ENCODE measurements around the gene EPHB4.

Gene EPHB4

GRCh38 chr7:100824499-100825214 lies 2.7 kb downstream of the EPHB4 start:
- H3K4ac ChIP-seq (ENCODE audit: low read depth, low read length): peak overlapping the region; percentile 71
- H2BK12ac ChIP-seq (ENCODE audit: low read length): no peak overlapping the region
- H4K12ac ChIP-seq (ENCODE audit: low read depth, low read length): no peak overlapping the region
- peak overlapping the region; percentile 91 for H3K4me3 ChIP-seq (ENCODE audit: low read depth, low read length)
- H3K4me2 ChIP-seq (ENCODE audit: low read length): peak overlapping the region; percentile 63
- H3K14ac ChIP-seq (ENCODE audit: low read length): no peak overlapping the region
- no CpG with 5 or more reads among the region's 18 CpGs for WGBS (ENCODE audit: extremely low coverage, insufficient coverage, insufficient read length)
- H3K27me3 ChIP-seq (ENCODE audit: insufficient read depth, low read length): no peaks in the 10 kb centered on the region
- H4K8ac ChIP-seq (ENCODE audit: low read depth, low read length): no peak overlapping the region
- no peak overlapping the region for H2AFZ ChIP-seq (ENCODE audit: insufficient read depth, low read length, poor library complexity)
- peak overlapping the region; percentile 38 for H2AK5ac ChIP-seq (ENCODE audit: low read length)
- no peak overlapping the region for H3K23ac ChIP-seq (ENCODE audit: low read length)
- no peak overlapping the region for H3K27ac ChIP-seq (ENCODE audit: low read depth, low read length)
- peak overlapping the region; percentile 12 for H3K18ac ChIP-seq (ENCODE audit: low read length)
- no peak overlapping the region for H3K9ac ChIP-seq (ENCODE audit: low read length)
- H3K4me1 ChIP-seq (ENCODE audit: control insufficient read depth in 1 of 2, insufficient read depth in 2 of 2, low read length in 2 of 2): peaks cover 13 to 19% of the 10 kb centered on the region in 2 experiments
- DNase-seq: no peak
- H3K79me1 ChIP-seq (ENCODE audit: low read length): peaks cover 30% of the 10 kb centered on the region
- H3K79me2 ChIP-seq (ENCODE audit: control insufficient read depth, insufficient read depth, low read length, poor library complexity): peaks cover 29% of the 10 kb centered on the region
- peaks cover 46 to 48% of the 10 kb centered on the region in 2 experiments for H3K36me3 ChIP-seq (ENCODE audit: control insufficient read depth in 1 of 2, insufficient read depth in 2 of 2, low read length in 2 of 2)
- H2BK120ac ChIP-seq (ENCODE audit: insufficient read depth, low read length, poor library complexity): no peak overlapping the region
- H4K91ac ChIP-seq (ENCODE audit: low read depth, low read length): no peak overlapping the region
- H2BK5ac ChIP-seq (ENCODE audit: low read depth, low read length, poor library complexity): no peak overlapping the region
- H3K9me3 ChIP-seq (ENCODE audit: insufficient read depth, low read depth, low read length): no peaks in the 10 kb centered on the region

GRCh38 chr7:100823534-100823933 lies 3.8 kb downstream of the EPHB4 start:
- Histone ChIP-seq H2AK5ac (ENCODE audit: low read length) (no peak overlapping the region), H3K9ac (ENCODE audit: low read length) (no peak overlapping the region), H4K8ac (ENCODE audit: low read depth, low read length) (no peak overlapping the region), H3K27ac (ENCODE audit: low read depth, low read length) (no peak overlapping the region), H3K4me2 (ENCODE audit: low read length) (no peak overlapping the region), H2BK12ac (ENCODE audit: low read length) (no peak overlapping the region), H3K4me3 (ENCODE audit: low read depth, low read length) (no peak overlapping the region), H2BK120ac (ENCODE audit: insufficient read depth, low read length, poor library complexity) (no peak overlapping the region), H2BK5ac (ENCODE audit: low read depth, low read length, poor library complexity) (no peak overlapping the region), H3K23ac (ENCODE audit: low read length) (no peak overlapping the region), H3K14ac (ENCODE audit: low read length) (no peak overlapping the region), H3K4ac (ENCODE audit: low read depth, low read length) (no peak overlapping the region), H3K79me2 (ENCODE audit: control insufficient read depth, insufficient read depth, low read length, poor library complexity) (peaks cover 29% of the 10 kb centered on the region), H4K91ac (ENCODE audit: low read depth, low read length) (no peak overlapping the region), H3K9me3 (ENCODE audit: insufficient read depth, low read depth, low read length) (no peaks in the 10 kb centered on the region), H3K36me3 (ENCODE audit: control insufficient read depth in 1 of 2, insufficient read depth in 2 of 2, low read length in 2 of 2) (peaks cover 57 to 59% of the 10 kb centered on the region in 2 experiments), H3K18ac (ENCODE audit: low read length) (no peak overlapping the region), H3K79me1 (ENCODE audit: low read length) (peaks cover 28% of the 10 kb centered on the region), H3K27me3 (ENCODE audit: insufficient read depth, low read length) (no peaks in the 10 kb centered on the region), H3K4me1 (ENCODE audit: control insufficient read depth in 1 of 2, insufficient read depth in 2 of 2, low read length in 2 of 2) (peaks cover 10 to 15% of the 10 kb centered on the region in 2 experiments), H2AFZ (ENCODE audit: insufficient read depth, low read length, poor library complexity) (no peak overlapping the region), H4K12ac (ENCODE audit: low read depth, low read length) (no peak overlapping the region)
- no CpG with 5 or more reads among the region's 31 CpGs for WGBS (ENCODE audit: extremely low coverage, insufficient coverage, insufficient read length)
- DNase-seq: no peak

- Histone ChIP-seq H3K18ac (ENCODE audit: low read length) (peak overlapping the region; percentile 11), H3K4me3 (ENCODE audit: low read depth, low read length) (no peak overlapping the region), H3K4me2 (ENCODE audit: low read length) (no peak overlapping the region), H2BK5ac (ENCODE audit: low read depth, low read length, poor library complexity) (no peak overlapping the region), H2AFZ (ENCODE audit: insufficient read depth, low read length, poor library complexity) (no peak overlapping the region), H3K4me1 (ENCODE audit: control insufficient read depth in 1 of 2, insufficient read depth in 2 of 2, low read length in 2 of 2) (peaks cover 10 to 14% of the 10 kb centered on the region in 2 experiments), H4K91ac (ENCODE audit: low read depth, low read length) (no peak overlapping the region), H3K14ac (ENCODE audit: low read length) (no peak overlapping the region), H3K9ac (ENCODE audit: low read length) (no peak overlapping the region), H2BK12ac (ENCODE audit: low read length) (no peak overlapping the region), H3K79me2 (ENCODE audit: control insufficient read depth, insufficient read depth, low read length, poor library complexity) (peaks cover 29% of the 10 kb centered on the region), H3K9me3 (ENCODE audit: insufficient read depth, low read depth, low read length) (no peaks in the 10 kb centered on the region), H2AK5ac (ENCODE audit: low read length) (no peak overlapping the region), H3K27ac (ENCODE audit: low read depth, low read length) (no peak overlapping the region), H2BK120ac (ENCODE audit: insufficient read depth, low read length, poor library complexity) (no peak overlapping the region), H3K27me3 (ENCODE audit: insufficient read depth, low read length) (no peaks in the 10 kb centered on the region), H4K12ac (ENCODE audit: low read depth, low read length) (no peak overlapping the region), H3K23ac (ENCODE audit: low read length) (no peak overlapping the region), H3K79me1 (ENCODE audit: low read length) (peaks cover 24% of the 10 kb centered on the region), H4K8ac (ENCODE audit: low read depth, low read length) (no peak overlapping the region), H3K36me3 (ENCODE audit: control insufficient read depth in 1 of 2, insufficient read depth in 2 of 2, low read length in 2 of 2) (peaks cover 61 to 63% of the 10 kb centered on the region in 2 experiments), H3K4ac (ENCODE audit: low read depth, low read length) (no peak overlapping the region)
- no peak for DNase-seq
- WGBS (ENCODE audit: extremely low coverage, insufficient coverage, insufficient read length): no CpG with 5 or more reads among the region's 7 CpGs
Observed at GRCh38 chr7:100823140-100823525, 4.2 kb downstream of the EPHB4 start.

- Histone ChIP-seq H4K12ac (ENCODE audit: low read depth, low read length) (no peak overlapping the region), H3K9me3 (ENCODE audit: insufficient read depth, low read depth, low read length) (no peaks in the 10 kb centered on the region), H3K18ac (ENCODE audit: low read length) (no peak overlapping the region), H4K91ac (ENCODE audit: low read depth, low read length) (no peak overlapping the region), H2BK12ac (ENCODE audit: low read length) (no peak overlapping the region), H3K36me3 (ENCODE audit: control insufficient read depth in 1 of 2, insufficient read depth in 2 of 2, low read length in 2 of 2) (peaks cover 65 to 69% of the 10 kb centered on the region in 2 experiments), H3K27ac (ENCODE audit: low read depth, low read length) (no peak overlapping the region), H3K4ac (ENCODE audit: low read depth, low read length) (no peak overlapping the region), H3K4me2 (ENCODE audit: low read length) (no peak overlapping the region), H2AFZ (ENCODE audit: insufficient read depth, low read length, poor library complexity) (no peak overlapping the region), H3K4me3 (ENCODE audit: low read depth, low read length) (no peak overlapping the region), H3K27me3 (ENCODE audit: insufficient read depth, low read length) (no peaks in the 10 kb centered on the region), H2AK5ac (ENCODE audit: low read length) (no peak overlapping the region), H2BK120ac (ENCODE audit: insufficient read depth, low read length, poor library complexity) (no peak overlapping the region), H4K8ac (ENCODE audit: low read depth, low read length) (no peak overlapping the region), H3K9ac (ENCODE audit: low read length) (no peak overlapping the region), H3K4me1 (ENCODE audit: control insufficient read depth in 1 of 2, insufficient read depth in 2 of 2, low read length in 2 of 2) (peaks cover 10 to 14% of the 10 kb centered on the region in 2 experiments), H3K14ac (ENCODE audit: low read length) (no peak overlapping the region), H3K23ac (ENCODE audit: low read length) (no peak overlapping the region), H3K79me2 (ENCODE audit: control insufficient read depth, insufficient read depth, low read length, poor library complexity) (peaks cover 24% of the 10 kb centered on the region), H3K79me1 (ENCODE audit: low read length) (peaks cover 18% of the 10 kb centered on the region), H2BK5ac (ENCODE audit: low read depth, low read length, poor library complexity) (no peak overlapping the region)
- DNase-seq: no peak
- WGBS (ENCODE audit: extremely low coverage, insufficient coverage, insufficient read length): no CpG with 5 or more reads among the region's 43 CpGs
Observed at GRCh38 chr7:100822236-100823139, 4.8 kb downstream of the EPHB4 start.
